GM18907 (cell line): ENCODE data around the gene CCL22.
"Not testable (repeated sequence)": the region's sequence is repeated elsewhere in the genome, so short reads cannot be mapped to it uniquely, and the experiment has no call there.

Experiments used
- ATAC-seq: cut with Tn5 transposase; IDR thresholded peaks from one replicate; pipeline ENCODE4 v1.9.1; 2021; ENCODE audit warnings: mild to moderate bottlenecking, moderate library complexity; ENCODE audit not compliant: unreplicated experiment

CCL22 gene

DNA sequence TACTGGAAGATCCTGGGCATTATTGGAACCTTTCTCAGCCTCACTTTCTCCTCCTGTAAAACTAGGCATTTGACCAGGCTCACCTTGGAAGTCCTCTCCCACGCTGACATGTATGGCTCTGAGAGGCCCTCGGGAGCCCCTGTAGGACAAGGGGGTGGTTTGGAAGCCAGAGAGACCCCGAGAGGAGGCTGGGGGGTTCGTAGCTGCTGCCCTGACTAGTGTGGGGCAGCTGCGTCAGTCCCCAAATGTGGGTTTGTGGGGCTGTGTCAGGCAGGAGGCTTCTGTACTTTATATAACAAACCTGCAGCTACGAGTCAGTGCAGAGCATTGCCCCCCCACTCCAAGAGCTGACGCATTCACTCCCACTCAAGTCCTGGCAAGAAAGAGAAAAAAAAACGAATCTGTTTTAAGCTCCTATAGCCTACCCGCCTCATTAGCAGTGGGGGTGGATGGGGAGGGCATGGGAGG is 15.5 kb downstream of the CCL22 start:
- ATAC-seq: no peak

DNA sequence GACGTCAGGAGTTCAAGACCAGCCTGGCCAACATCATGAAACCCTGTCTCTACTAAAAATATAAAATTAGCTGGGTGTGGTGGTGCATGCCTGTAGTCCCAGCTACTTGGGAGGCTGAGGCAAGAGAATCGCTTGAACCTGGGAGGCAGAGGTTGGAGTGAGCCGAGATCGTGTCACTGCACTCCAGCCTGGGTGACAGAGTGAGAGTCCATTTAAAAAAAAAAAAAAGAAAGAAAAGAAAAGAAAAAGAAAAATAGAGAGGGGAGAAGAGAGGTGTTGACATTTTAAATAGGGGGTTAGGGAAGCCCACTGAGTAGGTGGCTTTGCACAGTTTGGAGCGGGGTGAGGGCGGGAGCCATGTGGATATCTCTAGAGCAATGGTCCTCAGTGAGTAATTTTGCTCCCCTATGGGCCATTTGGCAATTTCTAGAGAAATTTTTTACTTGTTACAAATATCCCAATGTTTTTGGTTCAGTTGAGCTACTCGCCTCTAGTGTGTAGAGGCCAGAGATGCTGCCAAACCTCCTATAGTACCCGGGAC is 16.4 kb downstream of the CCL22 start:
- ATAC-seq: not testable (repeated sequence)

DNA sequence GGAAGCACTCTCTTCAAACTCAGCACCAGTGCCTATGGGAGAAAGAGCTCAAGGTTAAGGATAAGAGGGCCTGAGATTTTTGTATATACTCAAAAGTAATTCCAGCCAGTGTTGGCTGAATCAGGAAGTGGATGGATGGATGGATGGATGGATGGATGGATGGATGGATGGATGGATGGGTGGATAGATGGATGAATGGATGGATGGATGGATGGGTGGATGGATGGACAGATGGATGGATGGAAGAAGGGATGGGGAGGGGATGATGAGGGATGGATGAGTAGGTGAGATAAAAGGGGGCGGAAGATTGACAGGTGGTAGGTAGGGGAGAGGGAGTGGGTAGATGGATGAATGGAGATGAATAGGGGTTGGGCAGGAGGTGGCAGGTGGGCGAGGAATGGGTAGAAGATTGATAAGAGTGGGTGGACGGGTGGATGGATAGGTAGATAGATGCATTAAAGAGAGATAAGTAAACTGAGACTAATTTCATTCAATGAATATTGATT is 17.8 kb downstream of the CCL22 start:
- no peak for ATAC-seq

DNA sequence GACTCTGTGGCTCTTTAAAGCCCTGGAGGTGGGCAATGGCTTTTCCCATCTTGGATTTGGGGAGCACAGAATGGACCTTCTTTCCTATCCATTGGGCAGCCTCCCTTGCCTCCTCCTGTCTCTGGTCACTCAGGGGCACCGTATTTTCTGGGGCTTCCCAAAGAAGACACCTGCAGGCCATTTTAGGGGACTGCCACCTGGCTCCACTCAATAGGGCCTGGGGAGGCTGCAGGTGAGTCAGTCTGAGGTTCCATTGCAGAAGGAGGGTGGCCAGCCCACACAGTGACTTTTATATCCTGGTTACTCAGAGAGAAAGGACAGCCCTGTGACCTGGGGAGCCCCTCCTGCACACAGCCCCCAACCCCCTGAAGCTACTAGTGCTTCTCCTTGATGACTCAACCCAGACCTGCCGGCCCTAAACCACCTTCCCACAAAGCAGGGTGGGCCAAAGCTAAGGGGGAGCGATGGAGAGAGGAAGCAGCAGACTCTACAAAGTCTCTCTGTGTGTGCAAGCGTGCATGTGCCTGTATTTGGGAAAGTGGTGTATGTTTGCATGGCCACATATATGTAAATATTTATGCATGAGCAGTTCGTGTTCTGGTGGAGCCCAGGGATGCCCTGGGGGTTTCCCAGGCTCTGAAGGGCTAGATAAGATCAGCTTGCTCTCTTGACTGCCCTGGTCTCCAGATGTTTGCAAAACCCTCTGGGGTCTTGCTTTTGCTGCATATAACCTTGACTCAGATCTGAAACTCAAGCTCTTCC is 18.7 kb downstream of the CCL22 start:
- peak; percentile 82 for ATAC-seq

DNA sequence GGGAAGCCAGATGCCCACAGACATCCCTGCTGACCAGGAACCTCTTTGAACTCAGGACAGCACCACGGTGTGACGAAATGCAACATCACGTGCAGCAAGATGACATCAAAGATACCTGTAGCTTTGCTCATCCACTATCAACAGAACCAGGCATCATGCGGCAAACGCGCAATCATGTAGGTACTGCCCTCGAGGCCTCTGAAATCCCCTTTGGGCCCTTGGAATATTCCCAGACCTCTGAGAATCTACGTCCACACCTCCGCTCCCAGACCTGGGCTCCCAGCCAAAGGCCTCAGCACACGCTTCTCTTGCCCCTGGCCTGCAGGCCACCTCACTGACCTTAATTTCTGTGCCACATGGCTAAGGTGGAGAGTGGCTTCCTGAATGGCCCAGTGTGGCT is 21.0 kb downstream of the CCL22 start:
- no peak for ATAC-seq

DNA sequence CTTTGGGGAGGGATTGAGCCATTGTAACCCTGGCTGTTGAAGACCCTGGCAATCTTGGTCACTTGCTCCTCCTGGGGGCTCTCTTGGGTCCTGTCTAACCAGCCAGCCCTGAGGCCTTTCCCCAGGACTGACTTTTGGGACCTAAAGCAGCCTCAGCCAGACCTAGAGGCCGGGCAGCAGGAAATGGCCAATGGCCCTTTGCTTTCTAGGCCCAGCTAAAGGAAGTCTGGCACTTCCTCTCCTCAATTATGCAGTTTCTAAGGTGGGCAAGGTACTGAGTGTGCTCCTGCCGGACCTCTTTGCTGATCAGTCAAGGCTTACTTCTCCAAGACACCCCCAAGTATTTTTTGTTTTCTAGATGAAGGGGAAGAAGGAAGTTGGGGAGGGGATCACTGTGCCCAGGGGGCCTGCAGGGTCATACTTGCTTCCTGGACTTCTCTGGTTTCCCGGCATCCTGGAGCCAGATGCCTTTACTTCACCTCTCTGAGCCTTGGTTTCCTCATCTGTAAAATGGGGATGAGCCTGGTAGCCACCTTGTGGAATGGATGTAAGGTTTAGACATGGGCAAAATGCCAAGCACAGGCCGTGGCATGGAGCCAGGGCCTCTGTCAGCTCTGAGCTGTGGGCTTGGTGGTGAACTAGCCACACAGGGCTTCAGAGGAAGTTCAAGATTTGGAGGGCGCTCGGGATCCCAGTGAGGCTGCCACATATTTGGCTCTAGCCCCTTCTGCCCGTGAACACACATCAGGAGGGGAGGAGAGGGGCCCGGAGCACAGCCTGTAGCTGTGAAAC is 22.3 kb downstream of the CCL22 start:
- ATAC-seq: no peak

DNA sequence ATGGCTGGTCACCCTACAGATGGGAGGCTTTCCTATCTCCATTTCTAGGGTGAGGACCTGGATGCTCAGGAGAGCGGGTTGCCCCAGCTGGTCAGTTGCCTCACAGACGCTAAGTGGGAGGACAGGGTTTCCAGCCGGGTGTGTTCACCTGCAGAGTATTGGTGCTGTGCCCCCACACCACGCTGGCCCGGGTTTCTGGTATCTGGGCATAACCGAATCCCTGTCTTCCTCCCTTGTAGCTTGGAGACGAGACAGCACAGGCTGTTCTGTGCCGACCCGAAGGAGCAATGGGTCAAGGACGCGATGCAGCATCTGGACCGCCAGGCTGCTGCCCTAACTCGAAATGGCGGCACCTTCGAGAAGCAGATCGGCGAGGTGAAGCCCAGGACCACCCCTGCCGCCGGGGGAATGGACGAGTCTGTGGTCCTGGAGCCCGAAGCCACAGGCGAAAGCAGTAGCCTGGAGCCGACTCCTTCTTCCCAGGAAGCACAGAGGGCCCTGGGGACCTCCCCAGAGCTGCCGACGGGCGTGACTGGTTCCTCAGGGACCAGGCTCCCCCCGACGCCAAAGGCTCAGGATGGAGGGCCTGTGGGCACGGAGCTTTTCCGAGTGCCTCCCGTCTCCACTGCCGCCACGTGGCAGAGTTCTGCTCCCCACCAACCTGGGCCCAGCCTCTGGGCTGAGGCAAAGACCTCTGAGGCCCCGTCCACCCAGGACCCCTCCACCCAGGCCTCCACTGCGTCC is 23.4 kb downstream of the CCL22 start:
- ATAC-seq: no peak

DNA sequence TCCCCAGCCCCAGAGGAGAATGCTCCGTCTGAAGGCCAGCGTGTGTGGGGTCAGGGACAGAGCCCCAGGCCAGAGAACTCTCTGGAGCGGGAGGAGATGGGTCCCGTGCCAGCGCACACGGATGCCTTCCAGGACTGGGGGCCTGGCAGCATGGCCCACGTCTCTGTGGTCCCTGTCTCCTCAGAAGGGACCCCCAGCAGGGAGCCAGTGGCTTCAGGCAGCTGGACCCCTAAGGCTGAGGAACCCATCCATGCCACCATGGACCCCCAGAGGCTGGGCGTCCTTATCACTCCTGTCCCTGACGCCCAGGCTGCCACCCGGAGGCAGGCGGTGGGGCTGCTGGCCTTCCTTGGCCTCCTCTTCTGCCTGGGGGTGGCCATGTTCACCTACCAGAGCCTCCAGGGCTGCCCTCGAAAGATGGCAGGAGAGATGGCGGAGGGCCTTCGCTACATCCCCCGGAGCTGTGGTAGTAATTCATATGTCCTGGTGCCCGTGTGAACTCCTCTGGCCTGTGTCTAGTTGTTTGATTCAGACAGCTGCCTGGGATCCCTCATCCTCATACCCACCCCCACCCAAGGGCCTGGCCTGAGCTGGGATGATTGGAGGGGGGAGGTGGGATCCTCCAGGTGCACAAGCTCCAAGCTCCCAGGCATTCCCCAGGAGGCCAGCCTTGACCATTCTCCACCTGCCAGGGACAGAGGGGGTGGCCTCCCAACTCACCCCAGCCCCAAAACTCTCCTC is 24.1 kb downstream of the CCL22 start:
- ATAC-seq: no peak

DNA sequence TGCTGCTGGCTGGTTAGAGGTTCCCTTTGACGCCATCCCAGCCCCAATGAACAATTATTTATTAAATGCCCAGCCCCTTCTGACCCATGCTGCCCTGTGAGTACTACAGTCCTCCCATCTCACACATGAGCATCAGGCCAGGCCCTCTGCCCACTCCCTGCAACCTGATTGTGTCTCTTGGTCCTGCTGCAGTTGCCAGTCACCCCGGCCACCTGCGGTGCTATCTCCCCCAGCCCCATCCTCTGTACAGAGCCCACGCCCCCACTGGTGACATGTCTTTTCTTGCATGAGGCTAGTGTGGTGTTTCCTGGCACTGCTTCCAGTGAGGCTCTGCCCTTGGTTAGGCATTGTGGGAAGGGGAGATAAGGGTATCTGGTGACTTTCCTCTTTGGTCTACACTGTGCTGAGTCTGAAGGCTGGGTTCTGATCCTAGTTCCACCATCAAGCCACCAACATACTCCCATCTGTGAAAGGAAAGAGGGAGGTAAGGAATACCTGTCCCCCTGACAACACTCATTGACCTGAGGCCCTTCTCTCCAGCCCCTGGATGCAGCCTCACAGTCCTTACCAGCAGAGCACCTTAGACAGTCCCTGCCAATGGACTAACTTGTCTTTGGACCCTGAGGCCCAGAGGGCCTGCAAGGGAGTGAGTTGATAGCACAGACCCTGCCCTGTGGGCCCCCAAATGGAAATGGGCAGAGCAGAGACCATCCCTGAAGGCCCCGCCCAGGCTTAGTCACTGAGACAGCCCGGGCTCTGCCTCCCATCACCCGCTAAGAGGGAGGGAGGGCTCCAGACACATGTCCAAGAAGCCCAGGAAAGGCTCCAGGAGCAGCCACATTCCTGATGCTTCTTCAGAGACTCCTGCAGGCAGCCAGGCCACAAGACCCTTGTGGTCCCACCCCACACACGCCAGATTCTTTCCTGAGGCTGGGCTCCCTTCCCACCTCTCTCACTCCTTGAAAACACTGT is 25.0 kb downstream of the CCL22 start:
- no peak for ATAC-seq

DNA sequence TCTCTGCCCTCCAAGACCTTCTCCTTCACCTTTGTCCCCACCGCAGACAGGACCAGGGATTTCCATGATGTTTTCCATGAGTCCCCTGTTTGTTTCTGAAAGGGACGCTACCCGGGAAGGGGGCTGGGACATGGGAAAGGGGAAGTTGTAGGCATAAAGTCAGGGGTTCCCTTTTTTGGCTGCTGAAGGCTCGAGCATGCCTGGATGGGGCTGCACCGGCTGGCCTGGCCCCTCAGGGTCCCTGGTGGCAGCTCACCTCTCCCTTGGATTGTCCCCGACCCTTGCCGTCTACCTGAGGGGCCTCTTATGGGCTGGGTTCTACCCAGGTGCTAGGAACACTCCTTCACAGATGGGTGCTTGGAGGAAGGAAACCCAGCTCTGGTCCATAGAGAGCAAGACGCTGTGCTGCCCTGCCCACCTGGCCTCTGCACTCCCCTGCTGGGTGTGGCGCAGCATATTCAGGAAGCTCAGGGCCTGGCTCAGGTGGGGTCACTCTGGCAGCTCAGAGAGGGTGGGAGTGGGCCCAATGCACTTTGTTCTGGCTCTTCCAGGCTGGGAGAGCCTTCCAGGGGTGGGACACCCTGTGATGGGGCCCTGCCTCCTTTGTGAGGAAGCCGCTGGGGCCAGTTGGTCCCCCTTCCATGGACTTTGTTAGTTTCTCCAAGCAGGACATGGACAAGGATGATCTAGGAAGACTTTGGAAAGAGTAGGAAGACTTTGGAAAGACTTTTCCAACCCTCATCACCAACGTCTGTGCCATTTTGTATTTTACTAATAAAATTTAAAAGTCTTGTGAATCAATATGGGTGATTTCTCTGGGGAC is 25.9 kb downstream of the CCL22 start:
- ATAC-seq: no peak

DNA sequence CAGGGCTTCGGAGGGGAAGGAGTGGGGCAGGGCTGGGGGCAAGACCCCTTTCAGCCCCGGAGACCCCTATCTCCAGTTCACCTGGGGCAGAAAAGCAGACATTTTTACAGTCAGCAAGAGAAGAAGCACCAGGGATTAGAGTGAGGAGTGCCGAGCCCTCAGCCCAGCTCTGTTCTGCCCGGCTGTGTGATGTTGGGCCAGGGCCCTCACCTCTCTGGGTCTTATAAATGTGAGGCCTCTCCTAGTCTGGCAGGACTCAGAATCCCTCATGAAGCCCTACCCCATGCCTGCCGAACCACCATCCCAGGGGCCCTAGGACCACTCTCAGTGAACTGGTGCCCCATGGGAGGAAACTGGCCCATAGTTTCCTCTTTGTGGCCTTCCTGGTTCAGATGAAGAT is 26.5 kb downstream of the CCL22 start:
- ATAC-seq: no peak

DNA sequence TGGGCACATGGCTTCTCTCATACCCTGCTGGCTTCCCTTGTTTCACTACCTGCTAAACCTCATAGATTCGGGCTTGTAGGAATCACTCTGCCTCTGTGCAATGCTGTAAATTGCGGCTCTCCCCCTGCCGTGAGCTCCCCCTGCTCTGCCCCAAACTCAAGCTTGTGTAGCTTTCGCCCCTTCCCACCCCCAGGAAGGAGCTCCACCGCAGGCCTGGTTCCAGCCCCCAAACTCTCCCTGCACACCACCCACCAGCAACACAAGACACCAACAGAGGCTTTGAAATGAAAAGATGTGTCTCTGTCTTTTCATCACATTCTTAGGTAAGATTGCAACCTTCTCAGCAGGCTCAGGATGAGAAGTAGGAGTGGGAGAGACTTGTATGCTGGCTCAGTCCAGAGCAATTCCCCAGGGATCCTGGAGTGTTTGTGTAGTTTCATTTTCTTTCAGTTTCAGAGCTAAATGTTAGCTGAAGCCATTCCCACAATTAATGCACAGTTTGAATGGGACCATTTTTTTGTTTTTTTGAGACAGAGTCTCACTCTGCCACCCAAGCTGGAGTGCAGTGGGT is 27.9 kb downstream of the CCL22 start:
- no peak for ATAC-seq

DNA sequence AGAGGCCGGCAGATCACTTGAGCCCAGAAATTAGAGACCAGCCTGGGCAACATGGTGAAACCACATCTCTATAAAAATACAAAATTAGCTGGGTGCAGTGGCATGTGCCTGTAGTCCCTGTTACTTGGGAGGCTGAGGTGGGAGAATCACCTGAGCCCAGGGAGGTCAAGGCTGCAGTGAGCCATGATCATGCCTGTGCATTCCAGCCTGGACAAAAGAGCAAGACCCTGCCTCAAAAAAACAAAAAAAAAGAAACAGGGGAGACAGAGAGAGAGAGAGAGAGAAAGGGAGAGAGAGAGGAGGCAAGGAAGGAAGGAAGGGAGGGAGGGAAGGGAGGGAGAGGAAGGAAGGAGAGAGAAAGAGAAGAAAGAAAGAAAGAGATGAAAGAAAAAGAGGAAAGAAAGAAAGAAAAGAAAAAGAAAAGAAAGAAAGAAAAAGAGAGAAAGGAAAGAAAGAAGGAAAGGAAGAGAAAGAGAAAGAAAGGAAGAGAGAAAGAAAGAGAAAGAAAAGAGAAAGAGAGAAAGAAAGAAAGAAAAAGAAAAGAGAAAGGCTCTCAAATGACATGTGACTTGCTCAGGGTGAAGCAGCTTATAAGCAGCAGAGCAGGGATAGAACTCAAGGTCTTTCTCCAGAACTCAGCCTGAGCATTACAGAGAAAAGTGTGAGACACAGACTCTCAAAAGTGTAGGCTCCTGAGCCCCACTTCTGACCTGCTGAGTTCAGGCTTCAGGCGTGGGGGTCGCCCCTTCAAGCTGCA is 29.2 kb downstream of the CCL22 start:
- ATAC-seq: peak; percentile 40

DNA sequence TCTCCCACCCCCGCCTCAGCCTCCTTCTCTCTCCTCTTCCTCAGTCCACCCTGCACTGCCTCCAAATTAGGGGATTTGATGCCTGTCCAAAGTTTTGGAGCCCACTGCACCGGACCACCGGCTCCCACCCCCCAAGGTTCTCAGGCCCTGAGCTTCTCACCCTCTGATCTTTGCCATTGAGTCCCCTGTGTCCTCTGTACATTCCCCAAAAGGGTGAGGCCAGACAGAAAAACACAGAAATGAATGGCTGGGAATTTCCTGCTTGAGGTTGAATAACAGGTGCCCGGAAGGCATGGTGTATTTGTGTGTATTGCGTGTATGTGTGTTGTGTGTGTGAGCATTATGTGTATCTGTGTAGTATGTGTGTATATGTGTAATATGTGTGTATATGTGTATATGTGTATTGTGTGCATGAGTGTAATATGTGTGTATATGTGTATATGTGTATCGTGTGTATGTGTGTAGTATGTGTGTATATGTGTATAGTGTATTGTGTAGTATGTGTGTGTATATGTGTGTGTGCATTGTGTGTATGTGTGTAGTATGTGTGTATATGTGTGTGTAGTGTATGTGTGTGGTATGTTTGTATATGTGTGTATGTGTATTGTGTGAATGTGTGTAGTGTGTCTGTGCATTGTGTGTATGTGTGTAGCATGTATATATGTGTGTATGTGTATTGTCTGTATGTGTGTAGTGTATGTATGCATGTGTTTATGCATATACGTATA is 29.9 kb downstream of the CCL22 start:
- ATAC-seq: peak; percentile 52

DNA sequence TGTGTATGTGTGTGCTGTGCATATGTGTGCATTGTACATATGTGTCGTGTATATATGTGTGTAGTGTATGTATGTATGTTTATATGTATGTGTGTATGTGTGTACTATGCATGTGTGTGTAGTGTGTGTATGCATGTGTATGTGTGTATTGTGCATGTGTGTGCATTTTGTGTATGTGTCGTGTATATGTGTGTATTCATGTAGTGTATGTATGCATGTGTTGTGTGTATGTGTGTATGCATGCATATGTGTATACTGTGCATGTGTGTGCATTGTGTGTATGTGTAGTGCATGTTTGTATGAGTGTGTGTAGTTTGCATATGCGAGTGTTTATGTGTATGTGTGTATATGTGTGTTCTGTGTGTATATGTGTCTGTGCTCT is 30.5 kb downstream of the CCL22 start:
- no peak for ATAC-seq

DNA sequence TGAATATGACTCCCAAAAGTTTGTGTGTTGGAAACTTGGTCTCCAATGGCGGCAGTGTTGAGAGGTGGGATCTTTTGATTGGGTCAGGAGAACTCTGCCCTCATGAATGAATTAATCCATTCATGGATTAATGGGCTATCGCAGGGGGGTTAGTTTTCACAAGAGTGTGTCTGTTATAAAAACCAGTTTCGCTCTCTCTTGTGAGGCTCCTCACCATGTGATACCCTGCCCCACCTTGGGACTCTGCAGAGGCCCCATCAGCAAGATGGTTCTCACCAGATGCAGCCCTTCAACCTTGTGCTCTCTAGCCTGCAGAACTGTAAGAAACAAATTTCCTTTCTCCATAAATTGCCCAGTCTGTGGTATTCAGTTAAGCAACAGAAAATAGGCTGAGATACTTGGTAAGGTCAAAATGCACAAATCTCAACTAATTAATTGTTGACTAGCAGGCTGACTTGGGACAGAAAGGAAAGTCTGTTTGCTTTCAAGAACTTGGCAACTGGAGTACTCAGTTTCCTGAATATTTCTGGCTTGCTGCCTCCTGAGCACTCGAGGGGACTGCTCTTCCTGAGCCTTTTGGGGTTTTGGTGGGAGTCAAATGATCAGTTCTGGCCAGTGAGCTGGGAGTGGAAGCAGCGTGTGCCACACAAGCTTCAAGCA is 32.2 kb downstream of the CCL22 start:
- no peak for ATAC-seq
